ENCODE results near the gene FCER2.
A peak's percentile ranks its signal among the peaks of the same experiment; 100 is the strongest.

Gene FCER2

GRCh38 chr19:7732045-7732444 lies 30.1 kb upstream of the FCER2 start, which contains the start of gene CLEC4G:
Gene CLEC4G, minus strand, starts transcription at chr19:7732110. Its CDS starts 8 bp downstream, at chr19:7732102.
- DNase-seq: no peak

GRCh38 chr19:7731615-7732014 lies 29.7 kb upstream of the FCER2 start:
- DNase-seq: no peak

- DNase-seq: no peak
Measured at GRCh38 chr19:7731218-7731595, 29.3 kb upstream of the FCER2 start.

GRCh38 chr19:7730286-7731217 lies 28.6 kb upstream of the FCER2 start:
- DNase-seq: no peak

GRCh38 chr19:7729831-7730285 lies 27.9 kb upstream of the FCER2 start:
- DNase-seq: no peak

GRCh38 chr19:7729211-7729610 lies 27.3 kb upstream of the FCER2 start:
- no peak for DNase-seq

GRCh38 chr19:7725791-7726190 lies 23.9 kb upstream of the FCER2 start:
- DNase-seq: no peak

- no peak for DNase-seq
Measured at GRCh38 chr19:7722231-7722651, 20.3 kb upstream of the FCER2 start.

- no peak for DNase-seq
Measured at GRCh38 chr19:7720351-7720750, 18.4 kb upstream of the FCER2 start.

- no peak for DNase-seq
Measured at GRCh38 chr19:7718668-7719067, 16.7 kb upstream of the FCER2 start.

GRCh38 chr19:7716762-7717161 lies 14.8 kb upstream of the FCER2 start:
- DNase-seq: no peak

GRCh38 chr19:7715671-7716070 lies 13.7 kb upstream of the FCER2 start:
- no peak for DNase-seq

- no peak for DNase-seq
Measured at GRCh38 chr19:7710616-7711015, 8.7 kb upstream of the FCER2 start.

GRCh38 chr19:7709932-7710460 lies 8.1 kb upstream of the FCER2 start:
- no peak for DNase-seq

- no peak for DNase-seq
Measured at GRCh38 chr19:7706955-7707456, 5.1 kb upstream of the FCER2 start.

- no peak for DNase-seq
Measured at GRCh38 chr19:7706188-7706954, 4.4 kb upstream of the FCER2 start.

- peak; percentile 69 for DNase-seq
Measured at GRCh38 chr19:7705387-7706187, 3.7 kb upstream of the FCER2 start.

GRCh38 chr19:7704280-7705060 lies 2.5 kb upstream of the FCER2 start:
- no peak for DNase-seq

- DNase-seq: no peak
Measured at GRCh38 chr19:7703332-7703731, 1.4 kb upstream of the FCER2 start.

- DNase-seq: no peak
Measured at GRCh38 chr19:7701049-7701653, 780 bp downstream of the FCER2 start.
